Measurements from ENCODE around the gene SPAG16.
"Not testable (repeated sequence)": the region's sequence is repeated elsewhere in the genome, so short reads cannot be mapped to it uniquely, and the experiment has no call there.

The SPAG16 gene

DNA sequence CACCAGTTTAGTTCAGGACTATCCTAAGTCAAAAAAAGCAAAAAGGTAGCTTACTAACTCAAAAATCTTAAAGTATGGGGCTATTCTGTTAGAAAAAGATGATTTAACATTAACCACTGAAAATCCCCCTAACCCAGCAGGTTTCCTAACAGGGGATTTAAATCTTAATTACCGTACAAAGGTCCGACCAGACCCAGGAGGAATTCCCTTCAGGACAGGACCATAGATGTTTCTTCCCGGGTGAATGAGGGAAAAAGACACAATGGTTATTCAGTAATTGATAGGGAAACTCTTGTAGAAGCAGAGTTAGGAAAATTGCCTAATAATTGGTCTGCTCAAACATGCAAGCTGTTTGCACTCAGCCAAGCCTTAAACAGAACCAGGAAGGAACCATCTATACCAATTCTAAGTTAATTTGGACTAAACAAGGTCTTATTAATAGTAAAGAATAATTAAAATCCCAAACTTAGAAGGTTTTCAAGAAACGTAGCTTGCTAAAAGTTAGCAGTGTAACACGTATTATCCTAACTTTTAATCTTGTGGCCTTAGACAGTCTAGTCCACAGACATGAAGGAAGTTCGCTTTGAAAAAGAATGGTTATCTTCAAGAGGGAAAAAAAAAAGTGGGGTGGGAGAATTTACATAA is 124.3 kb downstream of the SPAG16 start:
- DNase-seq (ENCODE audit: low spot score), result not testable (repeated sequence)

DNA sequence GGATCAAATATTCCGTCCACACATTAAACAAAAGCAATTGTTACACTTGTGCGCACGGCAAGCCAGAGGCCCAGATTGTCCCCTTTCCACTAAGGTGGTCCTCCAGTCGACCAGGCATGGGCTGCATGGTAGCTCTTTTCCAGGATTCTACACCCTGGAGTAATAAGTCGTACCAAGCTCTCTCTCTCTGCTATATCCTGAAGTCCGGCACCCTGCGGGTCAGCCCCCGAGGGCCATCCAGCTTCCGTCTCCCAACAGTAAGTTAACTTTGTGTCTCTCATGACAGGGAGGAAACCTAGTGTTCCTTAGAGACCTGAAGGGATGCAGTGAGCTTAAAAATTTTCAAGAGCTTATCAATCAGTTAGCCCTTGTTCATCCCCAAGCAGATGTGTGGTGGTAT is 126.4 kb downstream of the SPAG16 start:
- not testable (repeated sequence) for DNase-seq (ENCODE audit: low spot score)

DNA sequence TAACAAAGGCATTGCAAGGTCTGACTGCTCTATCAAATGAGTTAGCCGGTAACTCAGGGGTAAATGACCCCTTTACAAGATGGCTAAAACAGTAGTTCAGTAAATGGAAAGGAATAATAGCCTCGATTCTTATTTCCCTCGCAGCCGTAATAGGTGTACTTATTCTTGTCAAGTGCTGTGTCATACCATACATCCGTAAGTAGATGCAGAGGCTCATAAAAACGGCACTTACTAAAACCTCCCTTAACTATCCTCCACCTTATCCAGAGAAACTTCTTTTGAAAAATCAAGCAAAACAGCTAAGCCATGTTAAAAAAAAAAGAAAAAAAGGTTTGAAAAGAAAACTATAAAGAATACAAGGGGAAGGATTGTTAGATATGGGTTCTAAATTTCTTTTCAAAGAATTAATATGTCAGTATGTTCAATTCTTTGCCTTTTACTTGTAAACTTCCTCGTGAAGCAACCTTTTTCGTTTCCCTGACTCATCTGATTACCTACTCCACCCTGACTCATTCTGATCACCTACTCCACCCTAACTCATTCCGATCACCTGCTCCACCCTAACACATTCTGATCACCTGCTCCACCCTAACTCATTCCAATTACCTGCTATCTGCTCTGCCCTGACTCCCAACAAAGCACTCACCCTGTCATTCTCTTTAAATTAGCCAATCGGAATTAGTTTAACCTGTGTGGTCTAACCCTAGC is 127.5 kb downstream of the SPAG16 start:
- no peak for DNase-seq (ENCODE audit: low spot score)

DNA sequence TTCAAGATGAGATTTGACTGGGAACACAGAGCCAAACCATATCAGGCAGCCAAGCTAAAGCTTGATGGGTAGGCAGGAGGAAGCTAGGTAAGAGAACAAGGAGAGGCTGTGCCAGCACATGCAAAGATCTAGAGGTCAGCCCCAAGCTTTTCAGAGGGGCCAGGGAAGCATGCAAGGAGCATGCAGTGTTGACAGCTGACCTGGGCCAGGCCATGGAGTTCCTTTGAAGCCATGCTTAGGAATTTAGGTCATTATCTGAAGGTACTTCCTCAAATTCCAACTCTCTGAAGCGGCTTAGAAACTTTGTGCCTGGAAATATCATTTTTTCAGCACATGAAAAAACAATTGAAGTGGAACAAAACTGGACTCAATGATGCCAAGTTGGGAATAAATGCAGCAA is 130.8 kb downstream of the SPAG16 start:
- no peak for DNase-seq (ENCODE audit: low spot score)

DNA sequence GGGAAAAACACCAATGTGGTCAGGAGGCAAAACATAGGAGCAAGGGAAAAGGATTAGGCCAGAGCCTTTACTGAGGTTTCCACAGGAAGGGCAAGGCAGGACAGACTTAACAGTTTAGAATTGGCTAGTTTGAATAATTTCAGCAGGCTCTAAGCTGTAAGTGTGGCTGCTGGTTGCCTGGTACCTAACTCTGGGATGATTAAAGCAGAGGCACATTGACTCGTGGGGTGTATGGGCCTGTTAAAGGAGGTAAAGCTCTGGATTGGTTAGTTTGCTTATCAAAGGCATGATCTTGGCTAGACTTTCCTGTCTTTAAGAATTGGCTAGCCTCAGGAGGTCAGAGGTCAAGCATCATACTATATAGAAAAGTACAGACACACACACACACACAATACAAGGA is 132.6 kb downstream of the SPAG16 start:
- no peak for DNase-seq (ENCODE audit: low spot score)

DNA sequence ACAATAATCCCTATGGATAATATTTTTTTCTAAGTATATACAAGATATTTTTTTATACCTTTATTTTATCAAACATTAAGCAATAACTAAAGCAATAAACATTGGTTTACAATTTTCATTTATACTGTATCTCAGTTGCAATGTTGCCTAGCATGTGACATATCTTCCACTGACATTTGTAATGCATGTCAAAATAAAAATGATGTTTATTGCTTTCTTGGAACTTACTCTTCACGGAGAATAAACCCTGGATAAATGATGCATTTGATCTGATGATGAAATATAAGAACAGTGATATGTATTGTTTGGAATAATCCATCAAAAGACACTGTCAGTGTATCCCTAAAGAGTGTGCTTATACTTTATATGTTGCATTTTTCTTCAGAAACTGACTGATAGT is 135.7 kb downstream of the SPAG16 start:
- DNase-seq (ENCODE audit: low spot score), result no peak

DNA sequence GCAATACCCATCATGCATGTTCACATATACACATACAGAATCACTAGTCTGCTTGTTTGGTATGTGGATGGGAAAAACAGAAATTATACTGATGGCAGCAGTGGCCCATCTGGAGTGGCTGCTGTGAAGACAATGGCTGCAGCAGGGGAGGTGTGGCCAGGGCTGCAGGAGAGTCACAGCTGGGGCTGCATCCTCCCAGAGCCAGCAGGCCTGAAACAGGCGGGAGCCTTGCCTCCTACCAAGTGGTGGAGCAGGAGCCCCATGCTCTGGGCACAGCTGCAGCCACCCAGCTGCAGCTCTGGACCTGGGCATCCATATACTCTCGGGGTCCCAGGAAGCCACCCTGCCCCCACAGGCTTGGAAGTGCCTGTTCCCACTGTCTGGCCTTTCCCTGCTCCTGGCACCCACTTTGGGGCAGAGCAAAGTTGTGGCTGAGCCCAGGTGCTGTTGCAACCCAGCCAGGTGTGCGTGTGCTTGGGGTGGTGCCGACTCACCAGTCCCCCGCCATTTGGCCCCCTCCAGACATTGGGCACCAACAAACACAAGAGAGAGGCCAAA is 136.6 kb downstream of the SPAG16 start:
- DNase-seq (ENCODE audit: low spot score), result no peak

DNA sequence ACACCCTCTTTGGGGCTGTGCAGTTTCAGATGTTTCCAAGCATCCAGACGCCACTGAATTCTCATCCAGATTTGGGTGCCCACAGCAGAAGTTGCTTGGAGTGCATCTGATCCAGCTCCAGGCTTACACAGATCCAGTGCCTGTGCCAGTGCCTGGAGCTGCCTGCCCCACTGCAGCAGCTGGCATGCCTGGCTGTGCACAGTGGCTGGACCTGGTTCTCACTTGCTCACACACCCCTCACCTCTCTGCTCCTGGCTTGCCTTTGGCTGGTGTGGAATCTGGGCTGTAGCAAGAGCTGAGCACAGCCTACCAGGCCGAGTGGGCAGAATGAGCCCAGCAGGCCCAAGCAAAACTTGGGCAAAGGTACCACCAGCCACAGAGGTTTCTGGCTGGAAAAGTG is 137.9 kb downstream of the SPAG16 start:
- no peak for DNase-seq (ENCODE audit: low spot score)

DNA sequence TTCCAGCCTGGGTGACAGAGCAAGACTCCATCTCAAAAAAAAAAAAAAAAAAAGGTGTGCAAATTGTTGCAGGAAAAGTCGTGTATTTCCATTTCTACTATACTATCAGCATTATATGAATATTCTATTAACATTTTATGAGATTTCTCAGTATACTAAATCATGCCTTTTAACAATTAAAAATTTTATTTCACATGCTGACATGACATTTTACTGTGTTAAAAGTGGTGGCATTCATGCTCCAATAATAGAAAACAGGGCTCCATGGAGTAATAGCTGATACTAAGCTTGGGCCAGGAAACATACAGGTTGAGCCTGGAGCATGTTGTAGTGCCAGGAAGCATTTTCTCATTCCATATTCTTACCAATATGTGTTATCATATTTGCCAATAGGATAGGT is 141.4 kb downstream of the SPAG16 start:
- no peak for DNase-seq (ENCODE audit: low spot score)

DNA sequence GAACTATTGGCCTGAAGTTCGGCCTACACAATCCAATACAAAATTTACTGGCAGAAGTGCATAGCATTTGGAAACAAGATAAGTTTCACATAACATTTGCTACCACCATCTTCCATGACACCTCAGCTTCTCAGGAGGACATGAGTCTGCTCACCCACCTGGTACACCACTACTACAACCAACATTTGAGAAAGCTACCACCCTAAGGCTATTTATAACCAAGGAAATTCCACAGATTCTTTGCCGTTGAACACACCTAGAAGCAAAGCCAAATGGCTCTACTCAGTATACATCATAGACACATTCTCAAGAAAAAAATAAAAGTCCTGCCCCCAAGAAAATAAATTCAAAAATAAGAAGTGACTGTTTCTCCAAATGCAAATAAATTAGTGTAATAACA is 145.3 kb downstream of the SPAG16 start:
- no peak for DNase-seq (ENCODE audit: low spot score)

DNA sequence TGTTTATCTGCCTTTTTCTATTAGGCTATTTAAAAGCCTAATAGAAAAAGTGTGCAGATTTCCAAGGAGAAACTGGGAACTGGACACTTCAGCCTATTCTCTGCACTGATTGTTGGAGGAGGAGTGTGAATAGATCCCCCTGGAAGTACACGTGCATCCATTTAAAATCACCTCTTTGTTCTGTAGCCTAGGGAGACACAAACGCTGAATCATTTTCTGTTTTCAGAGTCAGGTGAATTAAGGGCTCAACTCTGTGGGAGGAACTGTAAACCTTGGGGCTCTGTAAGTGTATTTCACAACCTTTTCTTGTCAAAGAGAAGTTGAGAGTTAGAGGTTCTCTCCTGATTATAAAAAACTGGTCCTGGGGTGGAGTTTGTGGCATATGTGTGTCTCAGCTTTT is 159.7 kb downstream of the SPAG16 start:
- DNase-seq (ENCODE audit: low spot score), result no peak

DNA sequence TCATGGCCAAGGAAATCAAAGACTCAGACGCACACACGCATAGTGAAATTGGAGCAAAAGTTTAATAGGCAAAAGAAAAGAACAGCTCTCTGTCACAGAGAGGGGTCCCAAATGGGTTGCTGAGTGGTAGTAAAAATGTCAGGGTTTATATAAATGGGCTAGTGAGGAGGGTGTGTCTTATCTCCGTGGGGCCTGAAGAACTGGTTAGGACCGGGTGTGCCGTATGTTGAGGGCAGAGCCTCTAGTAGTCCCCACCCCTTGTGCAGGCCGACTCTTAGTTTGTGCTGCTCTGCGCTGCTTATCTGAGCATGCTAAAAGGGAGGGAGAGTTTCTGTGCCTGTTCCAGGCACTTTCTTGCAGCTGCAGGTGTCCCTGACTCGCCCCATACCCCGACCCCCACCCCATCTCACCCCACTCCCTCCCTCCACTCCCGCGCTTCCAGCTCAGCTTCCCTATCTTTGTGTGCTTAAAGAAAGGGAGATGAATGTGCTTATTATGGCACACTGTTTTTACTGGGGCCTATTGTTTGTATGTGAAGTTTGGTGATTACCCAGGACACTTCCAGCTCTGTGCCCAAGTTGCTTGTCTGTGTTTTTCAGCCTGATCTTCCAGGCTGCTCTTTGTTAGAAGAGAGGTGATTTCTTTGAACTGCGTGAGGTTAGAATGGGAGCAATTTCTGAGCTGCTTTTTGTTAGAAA is 167.4 kb downstream of the SPAG16 start:
- no peak for DNase-seq (ENCODE audit: low spot score)

DNA sequence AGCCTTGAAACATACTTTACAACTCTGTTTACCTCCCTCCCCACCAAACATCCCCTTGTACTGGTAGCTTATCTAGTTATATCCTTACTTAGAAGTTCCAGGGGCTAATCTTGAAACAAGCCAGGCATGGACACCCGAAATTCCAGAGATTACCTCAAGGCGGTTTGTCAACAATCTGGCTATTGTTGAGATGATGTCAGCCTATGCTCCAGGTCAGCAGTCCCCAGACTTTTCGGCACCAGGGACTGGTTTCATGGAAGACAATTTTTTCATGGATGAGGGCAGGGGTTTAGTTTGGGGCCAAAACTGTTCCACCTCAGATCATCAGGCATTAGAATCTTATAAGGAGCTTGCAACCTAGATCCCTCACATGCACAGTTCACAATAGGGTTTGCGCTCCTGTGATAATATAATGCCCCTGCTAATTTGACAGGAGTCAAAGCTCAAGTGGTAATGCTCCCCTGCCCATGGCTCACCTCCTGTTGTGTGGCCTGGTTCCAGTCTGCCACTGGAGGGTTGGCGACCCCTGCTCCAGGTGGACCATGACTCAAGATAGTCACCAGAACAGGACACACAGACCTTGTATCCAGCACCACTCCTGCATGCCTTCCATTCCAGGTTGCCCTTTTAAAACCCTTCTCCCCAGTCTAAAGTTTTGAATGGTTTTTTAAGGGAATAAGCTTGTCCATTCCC is 171.2 kb downstream of the SPAG16 start:
- no peak for DNase-seq (ENCODE audit: low spot score)

DNA sequence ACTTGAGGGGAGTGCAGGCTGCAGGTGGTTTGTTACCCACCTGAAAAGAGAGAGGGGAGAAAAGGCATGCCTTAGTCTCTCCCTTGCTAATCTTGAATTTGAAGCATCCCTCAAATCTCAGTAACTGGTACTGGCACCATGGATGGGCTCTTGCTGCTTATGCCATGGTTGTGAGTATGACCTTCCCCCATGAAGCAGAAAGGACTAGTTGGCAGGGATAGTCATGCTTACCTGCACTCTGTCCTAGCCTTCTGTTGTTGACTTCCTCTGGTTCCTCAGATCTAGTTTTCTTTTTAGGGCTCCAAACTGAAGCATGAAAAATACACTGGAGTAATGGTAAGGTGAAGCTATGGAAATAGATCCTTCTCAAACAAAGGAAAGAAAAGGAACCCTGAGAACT is 191.2 kb downstream of the SPAG16 start:
- no peak for DNase-seq (ENCODE audit: low spot score)

DNA sequence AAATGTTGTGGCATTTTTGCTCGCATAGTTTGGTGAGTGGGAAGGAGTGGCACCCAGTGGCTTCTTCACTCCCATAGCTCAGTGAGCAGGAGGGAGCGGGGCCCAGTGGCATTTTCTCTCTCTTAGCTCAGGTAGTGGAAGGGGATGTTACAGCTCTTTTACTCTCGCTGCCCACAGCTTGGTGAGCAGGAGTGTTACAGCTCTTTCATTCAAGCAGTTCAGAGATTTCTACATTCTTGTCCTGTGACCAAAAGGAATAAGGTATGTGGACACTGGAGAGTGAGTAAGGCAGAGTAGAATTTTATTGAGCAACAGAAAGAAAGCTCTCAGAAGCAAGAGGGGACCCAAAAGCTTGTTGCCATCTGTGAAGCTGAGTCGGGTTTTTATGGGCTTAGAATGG is 192.4 kb downstream of the SPAG16 start:
- DNase-seq (ENCODE audit: low spot score), result no peak

DNA sequence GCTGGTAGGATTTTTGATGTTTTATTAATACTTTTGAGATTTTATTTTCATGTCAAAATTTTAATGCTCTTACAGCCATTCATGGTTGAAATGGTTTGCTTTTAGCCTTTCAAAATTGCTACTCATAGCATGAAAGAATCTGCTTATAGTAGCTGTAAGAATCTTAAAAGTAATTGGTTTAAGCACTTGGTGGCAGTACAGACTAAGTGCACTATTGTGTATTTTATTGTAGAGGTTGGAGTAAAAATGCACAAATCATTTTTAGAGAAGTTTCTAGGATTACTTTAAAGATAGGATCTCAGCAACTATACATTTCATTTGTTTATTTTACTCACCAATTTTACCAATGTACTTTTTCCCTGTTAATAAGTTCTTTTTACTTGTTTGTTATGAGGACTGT is 205.8 kb downstream of the SPAG16 start:
- DNase-seq (ENCODE audit: low spot score), result peak; percentile 26

DNA sequence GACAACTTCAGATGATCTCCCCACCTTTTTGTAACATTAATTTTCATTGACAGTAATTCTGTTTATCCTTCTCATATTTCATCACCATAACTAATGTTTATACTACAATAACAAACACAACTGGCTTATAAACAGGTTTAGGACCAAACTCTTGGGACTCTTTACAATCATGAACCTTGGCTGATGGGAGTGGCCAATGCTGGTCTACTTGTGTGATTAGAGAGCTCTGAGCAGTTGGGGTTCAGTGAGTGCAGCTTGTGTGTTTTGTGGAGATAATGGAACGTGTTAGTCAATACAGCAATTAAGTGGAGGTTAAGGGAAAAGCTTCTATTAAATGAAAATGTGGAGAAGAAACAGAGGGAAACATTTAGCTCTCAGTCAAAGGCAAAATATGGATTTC is 207.1 kb downstream of the SPAG16 start:
- no peak for DNase-seq (ENCODE audit: low spot score)

DNA sequence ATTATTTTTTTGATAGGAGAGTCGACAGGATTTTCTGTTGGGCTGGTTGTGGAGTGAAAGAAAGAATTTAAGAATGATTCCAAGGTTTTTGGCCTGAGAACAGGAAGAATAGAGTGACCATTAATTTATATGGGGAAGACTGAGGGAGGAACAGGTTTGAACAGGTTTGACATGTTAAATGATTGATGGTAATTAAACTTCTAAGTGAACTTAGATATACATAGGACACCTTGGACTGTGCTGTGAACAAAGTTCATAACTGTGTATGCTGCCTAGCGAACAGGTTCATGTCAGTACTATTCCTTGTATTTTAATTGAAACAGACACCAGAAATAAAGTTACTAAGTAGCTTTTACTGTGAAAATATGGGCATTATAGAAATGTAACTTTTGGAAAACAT is 212.0 kb downstream of the SPAG16 start:
- DNase-seq (ENCODE audit: low spot score), result no peak

DNA sequence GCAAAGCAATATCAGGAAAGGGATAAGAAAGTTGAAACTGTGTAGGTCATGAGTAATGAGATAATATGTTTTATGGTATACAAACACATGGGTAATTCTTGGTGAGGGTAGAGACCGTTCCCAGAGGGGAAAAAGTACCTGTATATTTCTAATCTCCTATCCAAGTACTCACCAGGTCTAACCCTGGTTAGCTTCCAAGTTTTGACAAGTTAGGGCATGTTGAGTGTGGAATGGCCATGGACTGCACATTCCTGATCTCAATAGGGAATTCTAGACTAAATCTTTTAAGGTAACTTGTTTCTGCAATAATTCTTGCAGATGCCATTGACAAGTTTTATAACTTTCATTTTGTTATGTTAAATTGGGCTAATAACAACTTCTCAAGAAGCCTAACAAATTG is 216.6 kb downstream of the SPAG16 start:
- DNase-seq (ENCODE audit: low spot score), result no peak

DNA sequence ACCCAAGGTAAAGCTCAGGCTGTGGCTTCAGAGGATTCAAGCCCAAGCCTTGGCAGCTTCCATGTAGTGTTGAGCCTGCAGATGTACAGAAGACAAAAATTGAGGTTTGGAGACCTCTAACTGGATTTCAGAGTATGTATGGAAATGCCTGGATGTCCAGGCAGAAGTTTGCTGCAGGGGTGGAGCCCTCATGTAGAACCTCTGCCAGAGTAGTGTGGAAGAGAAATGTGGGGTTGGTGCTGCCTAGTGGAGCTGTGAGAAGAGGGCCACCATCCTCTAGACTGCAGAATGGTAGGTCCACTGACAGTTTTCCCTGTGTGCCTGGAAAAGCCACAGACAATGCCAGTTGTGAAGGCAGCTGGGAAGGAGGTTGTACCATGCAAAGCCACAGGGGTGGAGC is 239.9 kb downstream of the SPAG16 start:
- DNase-seq (ENCODE audit: low spot score), result no peak

DNA sequence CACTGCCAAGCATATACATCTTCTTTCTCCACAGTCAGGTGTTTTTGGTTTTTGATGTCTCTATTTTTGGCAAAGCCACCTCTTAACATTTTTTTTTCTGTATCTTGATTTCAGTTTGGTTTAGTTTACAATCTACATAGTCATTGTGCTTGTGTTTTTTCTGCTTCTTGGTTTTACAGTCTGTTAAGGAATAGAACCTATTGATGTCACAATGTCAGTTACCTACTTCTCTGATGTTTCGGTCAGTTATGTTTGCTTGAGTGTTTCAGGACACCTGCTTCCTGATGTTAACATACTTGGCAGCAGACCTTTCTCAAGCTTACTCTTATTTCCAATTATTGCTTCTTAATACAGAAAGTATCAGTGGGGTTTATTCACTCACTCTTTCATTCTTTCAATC is 253.3 kb downstream of the SPAG16 start:
- no peak for DNase-seq (ENCODE audit: low spot score)

DNA sequence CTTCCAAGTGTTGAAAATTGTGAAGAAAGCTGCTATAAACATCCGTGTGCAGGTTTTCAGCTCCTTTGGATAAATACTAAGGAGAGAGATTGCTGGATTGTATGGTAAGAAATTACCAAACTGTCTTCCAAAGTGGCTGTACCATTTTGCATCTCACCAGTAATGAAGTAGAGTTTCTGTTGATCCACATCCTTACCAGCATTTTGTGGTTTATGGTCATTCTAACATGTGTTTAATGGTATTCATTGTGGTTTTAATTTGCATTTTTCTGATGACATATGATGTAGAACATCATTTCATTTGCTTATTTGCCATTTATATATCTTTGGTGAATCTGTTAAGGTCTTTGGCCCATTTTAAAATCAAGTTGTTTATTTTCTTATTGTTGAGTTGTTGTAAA is 260.7 kb downstream of the SPAG16 start:
- DNase-seq (ENCODE audit: low spot score), result no peak

DNA sequence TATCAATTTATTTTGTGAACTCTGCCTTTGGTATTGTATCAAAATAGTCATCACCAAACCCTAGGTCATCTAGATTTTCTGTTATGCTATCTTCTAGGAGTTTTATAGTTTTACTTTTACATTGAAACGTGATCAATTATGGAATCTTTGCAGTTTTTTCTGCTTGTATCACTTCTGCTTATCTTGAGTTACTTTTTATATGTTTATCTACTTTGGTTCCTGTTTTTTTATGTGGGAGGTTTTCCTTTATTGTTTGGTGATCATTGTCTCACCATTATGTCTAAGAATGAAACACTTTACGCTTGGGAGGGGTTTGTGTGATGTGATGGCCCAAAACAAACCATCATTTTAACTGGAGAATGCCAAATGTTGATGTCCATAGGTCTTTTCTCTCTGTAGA is 261.2 kb downstream of the SPAG16 start:
- no peak for DNase-seq (ENCODE audit: low spot score)

All from RKO (cell line).